Neural cell (in vitro differentiated cells): ENCODE results near the gene PTPRG.

Experiments used
- CTCF ChIP-seq: fragments of 450-650 bp; IDR thresholded peaks from 2 replicates; pipeline ENCODE4 v1.5.1; 2014; ENCODE audit warnings: antibody characterized with exemption, mild to moderate bottlenecking, moderate library complexity; ENCODE audit not compliant: poor library complexity, severe bottlenecking
- SMC3 ChIP-seq: fragments of 450-650 bp; conservative IDR thresholded peaks from 2 replicates; pipeline ENCODE4 v1.6.1; 2014; ENCODE audit warnings: antibody characterized with exemption, mild to moderate bottlenecking, moderate library complexity; ENCODE audit not compliant: poor library complexity

GRCh38 chr3:62261736-62262135 lies 700.4 kb downstream of the PTPRG start:
- no peak for TF ChIP-seq CTCF
- TF ChIP-seq SMC3, result no peak
